Measurements from ENCODE around the gene COMMD8.

GRCh38 chr4:47474799-47475198 is 11.3 kb upstream of the COMMD8 start:
- TF ChIP-seq GATA2 (IDR thresholded peaks at IDR 0.05; ENCODE audit: low read depth, low read length) (no peak), GATA3 (IDR thresholded peaks at IDR 0.05; ENCODE audit: low read depth, low read length) (no peak)
